ENCODE results near the gene APOBEC3B.
"Not testable (repeated sequence)": the region's sequence is repeated elsewhere in the genome, so short reads cannot be mapped to it uniquely, and the experiment has no call there.

APOBEC3B gene

GRCh38 chr22:39037071-39037470 lies 54.9 kb downstream of the APOBEC3B start:
- DNase-seq, result not testable (repeated sequence)

GRCh38 chr22:39039306-39040126 lies 57.4 kb downstream of the APOBEC3B start:
- no peak for DNase-seq

DNA sequence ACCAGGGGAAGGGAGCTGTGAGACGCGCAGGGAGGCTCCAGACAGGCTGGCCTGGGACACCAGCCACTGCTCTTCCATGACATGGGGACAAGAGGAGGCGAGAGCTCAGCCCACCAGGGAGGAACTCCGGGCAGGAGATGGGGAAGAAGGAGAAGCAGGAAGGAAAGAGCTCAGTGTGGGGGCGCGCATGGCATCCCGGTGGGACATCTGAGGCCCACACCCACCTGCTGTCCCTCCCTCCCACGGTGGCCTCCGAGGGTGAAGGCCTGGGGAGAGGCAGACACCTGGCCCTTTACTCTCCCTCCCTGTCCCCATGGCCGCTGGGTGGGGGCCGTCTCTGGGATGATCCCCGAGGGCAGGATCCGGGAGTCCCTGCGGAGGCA lies 58.0 kb downstream of the APOBEC3B start:
- DNase-seq, result not testable (repeated sequence)

GRCh38 chr22:39040538-39041296 lies 58.6 kb downstream of the APOBEC3B start, which contains the start of gene APOBEC3F:
APOBEC3F (plus strand) TSS chr22:39040864; CDS start chr22:39040961, 97 bp downstream.
- DNase-seq, result not testable (repeated sequence)

DNA sequence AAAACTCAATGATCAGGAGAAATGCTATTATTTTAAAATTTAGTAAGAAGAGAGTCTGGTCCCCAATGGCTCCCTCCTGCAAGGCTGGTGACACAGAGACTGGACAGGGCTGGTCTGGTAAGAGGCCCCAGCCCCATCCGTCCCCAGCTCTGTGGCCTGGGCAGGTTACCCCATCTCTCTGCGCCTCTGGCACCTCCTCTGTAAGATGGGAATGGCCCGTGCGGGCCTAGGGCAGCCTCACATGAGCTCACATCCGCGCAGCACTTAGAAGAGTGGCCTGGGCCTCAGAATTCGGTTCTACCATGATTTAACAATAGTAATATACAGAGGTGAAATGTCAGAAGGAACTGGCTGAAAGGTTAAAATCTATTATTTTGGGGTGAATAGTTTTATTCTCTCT lies 59.8 kb downstream of the APOBEC3B start:
- no peak for DNase-seq

Data from NCI-H510A (cell line).